Measurements from ENCODE around the gene DYSF. TPM values are rescaled to one million over a fixed set of nuclear protein-coding genes. Genes with fewer than 3 reads are reported as not detected.

Gene DYSF
- total RNA-seq, 1 experiment from 2014 or later: 0.89 TPM

GRCh38 chr2:71720596-71721361, 267.4 kb downstream of the DYSF start:
- no TSS peak for BruUV-seq (replicated peaks)
- H2AFZ ChIP-seq (ENCODE audit: low read depth, low read length, poor library complexity, severe bottlenecking): no peak overlapping the region
- no peak overlapping the region for H3K4me2 ChIP-seq (ENCODE audit: low read length)
- intact Hi-C loops (cut with micrococcal nuclease): no loop called here
- TF ChIP-seq ZBTB33 (IDR thresholded peaks at IDR 0.05; ENCODE audit: extremely low read depth, insufficient replicate concordance, low read length): no peak
- no peak for TF ChIP-seq EZH2phosphoT487 (IDR thresholded peaks at IDR 0.05; ENCODE audit: borderline replicate concordance)
- TF ChIP-seq REST (IDR thresholded peaks at IDR 0.05; ENCODE audit: low read depth): no peak
- H4K20me1 ChIP-seq (ENCODE audit: insufficient read depth): no peaks in the 10 kb centered on the region
- ChIA-PET POLR2A (no interaction called here), RAD21 (ENCODE audit: low non-redundant PET in 1 of 2, low total read pairs in 2 of 2, uncharacterized antibody in 2 of 2, unreplicated experiment in 2 of 2) (no interaction called here), CTCF (no interaction called here)
- H3K9me2 ChIP-seq (ENCODE audit: insufficient read depth): no peaks in the 10 kb centered on the region
- peaks cover 17 to 25% of the 10 kb centered on the region in 2 experiments for H3K4me1 ChIP-seq (ENCODE audit: control insufficient read depth in 1 of 2, insufficient read depth in 2 of 2, low read length in 2 of 2)
- H3K4me3 ChIP-seq (replicated peaks in 1 of 2; ENCODE audit: low read depth in 1 of 2, low read length in 2 of 2): no peak overlapping the region
- ATAC-seq (no peak), DNase-seq (ENCODE audit: low read depth, low spot score) (no peak)
- H3K79me2 ChIP-seq (ENCODE audit: insufficient read depth, low read length): no peaks in the 10 kb centered on the region
- no peaks in the 10 kb centered on the region for H3K36me3 ChIP-seq (ENCODE audit: control insufficient read depth in 1 of 2, insufficient read depth in 2 of 2, low read length in 2 of 2)
- H3K27me3 ChIP-seq (ENCODE audit: insufficient read depth, low read length): no peaks in the 10 kb centered on the region
- no peak overlapping the region for H3K9ac ChIP-seq (ENCODE audit: low read length)
- peaks cover 0 to 7% of the 10 kb centered on the region in 2 experiments; a peak in 1 of 4 replicates for H3K9me3 ChIP-seq (ENCODE audit: control insufficient read depth in 1 of 2, insufficient read depth in 1 of 2, low read depth in 1 of 2, low read length in 2 of 2)
- H3K27ac ChIP-seq (ENCODE audit: low read depth, low read length): no peak overlapping the region
